ENCODE results near the gene RNF213. TPM values are rescaled to one million over a fixed set of nuclear protein-coding genes. Genes with fewer than 3 reads are reported as not detected.

RNF213 gene
- total and polyA plus RNA-seq, 2 of the 8 experiments (the other 6 are each of a cell fraction or from before 2014, with no cell fraction given): 33.8 to 62.8 TPM

GRCh38 chr17:80432961-80433550 lies 172.4 kb downstream of the RNF213 start (continued):
- no peak for TF ChIP-seq CREB1 (IDR thresholded peaks at IDR 0.05)
- no peak for TF ChIP-seq ZNF274 (IDR thresholded peaks at IDR 0.05; ENCODE audit: borderline replicate concordance, extremely low read depth, low read length)
- TF ChIP-seq HDAC6 (IDR thresholded peaks at IDR 0.05; ENCODE audit: low read depth, low read length): no peak

Measured in H1 (cell line).